ENCODE results near the gene HOXB5. TPM values are rescaled to one million over a fixed set of nuclear protein-coding genes. Genes with fewer than 3 reads are reported as not detected.

Gene HOXB5
- total and polyA plus RNA-seq, 2 experiments from 2014 or later: 0.24 to 1.9 TPM

- no peak for DNase-seq (ENCODE audit: low read depth in 1 of 2, low spot score in 1 of 2)
- Histone ChIP-seq H3K36me3 (no peaks in the 10 kb centered on the region), H3K4me3 (no peak overlapping the region), H3K27ac (no peak overlapping the region), H3K27me3 (peaks cover 100% of the 10 kb centered on the region), H3K9me3 (ENCODE audit: low read depth) (no peaks in the 10 kb centered on the region), H3K4me1 (ENCODE audit: low read depth) (peaks cover 13% of the 10 kb centered on the region)
- TF ChIP-seq CTCF (IDR thresholded peaks at IDR 0.05; ENCODE audit: low read depth, low read length): no peak
Measured at GRCh38 chr17:48622857-48623256, 29.3 kb upstream of the HOXB5 start.

- peaks cover 100% of the 10 kb centered on the region for H3K27me3 ChIP-seq
- no peaks in the 10 kb centered on the region for H3K9me3 ChIP-seq (ENCODE audit: low read depth)
- no peak for TF ChIP-seq CTCF (IDR thresholded peaks at IDR 0.05; ENCODE audit: low read depth, low read length)
- no peak for DNase-seq (ENCODE audit: low read depth in 1 of 2, low spot score in 1 of 2)
- no peak overlapping the region for H3K27ac ChIP-seq
- H3K36me3 ChIP-seq: no peaks in the 10 kb centered on the region
- H3K4me1 ChIP-seq (ENCODE audit: low read depth): peaks cover 13% of the 10 kb centered on the region
- no peak overlapping the region for H3K4me3 ChIP-seq
Measured at GRCh38 chr17:48621410-48622392, 28.1 kb upstream of the HOXB5 start.

GRCh38 chr17:48620461-48621139 is 27.0 kb upstream of the HOXB5 start:
- H3K36me3 ChIP-seq: no peaks in the 10 kb centered on the region
- peaks cover 100% of the 10 kb centered on the region for H3K27me3 ChIP-seq
- H3K4me1 ChIP-seq (ENCODE audit: low read depth): peaks cover 7% of the 10 kb centered on the region
- H3K27ac ChIP-seq: no peak overlapping the region
- no peak for DNase-seq (ENCODE audit: low read depth in 1 of 2, low spot score in 1 of 2)
- H3K4me3 ChIP-seq: no peak overlapping the region
- TF ChIP-seq CTCF (IDR thresholded peaks at IDR 0.05; ENCODE audit: low read depth, low read length): no peak
- H3K9me3 ChIP-seq (ENCODE audit: low read depth): no peaks in the 10 kb centered on the region

GRCh38 chr17:48619826-48620449 is 26.4 kb upstream of the HOXB5 start:
- Histone ChIP-seq H3K27me3 (peaks cover 100% of the 10 kb centered on the region), H3K4me3 (no peak overlapping the region), H3K36me3 (no peaks in the 10 kb centered on the region), H3K4me1 (ENCODE audit: low read depth) (peaks cover 7% of the 10 kb centered on the region), H3K27ac (no peak overlapping the region), H3K9me3 (ENCODE audit: low read depth) (no peaks in the 10 kb centered on the region)
- TF ChIP-seq CTCF (IDR thresholded peaks at IDR 0.05; ENCODE audit: low read depth, low read length): no peak
- DNase-seq (ENCODE audit: low read depth in 1 of 2, low spot score in 1 of 2): no peak

GRCh38 chr17:48618256-48618896 is 24.8 kb upstream of the HOXB5 start:
- Histone ChIP-seq H3K4me1 (ENCODE audit: low read depth) (peaks cover 9% of the 10 kb centered on the region), H3K9me3 (ENCODE audit: low read depth) (no peaks in the 10 kb centered on the region), H3K4me3 (no peak overlapping the region)

More at GRCh38 chr17:48618256-48618896, 24.8 kb upstream of the HOXB5 start:
- Histone ChIP-seq H3K27me3 (peaks cover 100% of the 10 kb centered on the region), H3K27ac (no peak overlapping the region), H3K36me3 (no peaks in the 10 kb centered on the region)
- TF ChIP-seq CTCF (IDR thresholded peaks at IDR 0.05; ENCODE audit: low read depth, low read length): peak; percentile 95
- DNase-seq (ENCODE audit: low read depth in 1 of 2, low spot score in 1 of 2): peak; percentile 87 to 90
